IMR-90 (cell line): Measurements from ENCODE around the gene HOXA7.

Experiments
- CEBPB ChIP-seq: IDR thresholded peaks from 2 replicates; pipeline ENCODE4 v1.6.1; 2012; ENCODE audit warnings: low read depth, low read length, improper control_type of control experiment
- CTCF ChIP-seq: conservative IDR thresholded peaks from 2 replicates; pipeline ENCODE4 v1.5.1; 2012; ENCODE audit warnings: mild to moderate bottlenecking, low read depth, low read length, improper control_type of control experiment
- FOS ChIP-seq: fragments of 150-350 bp; IDR thresholded peaks from 2 replicates; pipeline ENCODE4 v1.6.1; 2016; ENCODE audit warnings: low read depth, low read length
- MAFK ChIP-seq: IDR thresholded peaks from 2 replicates; pipeline ENCODE4 v1.6.1; 2012; ENCODE audit warnings: low read depth, low read length, improper control_type of control experiment
- POLR2A ChIP-seq: IDR thresholded peaks from 2 replicates; pipeline ENCODE4 v1.6.1; 2012; ENCODE audit warnings: mild to moderate bottlenecking, low read depth, low read length
- RAD21 ChIP-seq: IDR thresholded peaks from 2 replicates; pipeline ENCODE4 v1.6.1; 2012; ENCODE audit warnings: low read length, improper control_type of control experiment
- RCOR1 ChIP-seq: IDR thresholded peaks from 2 replicates; pipeline ENCODE4 v1.6.1; 2012; ENCODE audit warnings: mild to moderate bottlenecking, low read length, improper control_type of control experiment; ENCODE audit not compliant: insufficient replicate concordance
- RFX5 ChIP-seq: IDR thresholded peaks from 2 replicates; pipeline ENCODE4 v1.8.0; 2012; ENCODE audit warnings: low read depth, mild to moderate bottlenecking, low read length, moderate library complexity
- SMC3 ChIP-seq: fragments of 150-350 bp; IDR thresholded peaks from 2 replicates; pipeline ENCODE4 v1.6.1; 2016; ENCODE audit warnings: low read depth, mild to moderate bottlenecking, antibody characterized with exemption, low read length, moderate library complexity
- USF2 ChIP-seq: fragments of 150-350 bp; IDR thresholded peaks from 2 replicates; pipeline ENCODE4 v1.6.1; 2017; ENCODE audit warnings: mild to moderate bottlenecking, antibody characterized with exemption, low read length, low read depth

DNA sequence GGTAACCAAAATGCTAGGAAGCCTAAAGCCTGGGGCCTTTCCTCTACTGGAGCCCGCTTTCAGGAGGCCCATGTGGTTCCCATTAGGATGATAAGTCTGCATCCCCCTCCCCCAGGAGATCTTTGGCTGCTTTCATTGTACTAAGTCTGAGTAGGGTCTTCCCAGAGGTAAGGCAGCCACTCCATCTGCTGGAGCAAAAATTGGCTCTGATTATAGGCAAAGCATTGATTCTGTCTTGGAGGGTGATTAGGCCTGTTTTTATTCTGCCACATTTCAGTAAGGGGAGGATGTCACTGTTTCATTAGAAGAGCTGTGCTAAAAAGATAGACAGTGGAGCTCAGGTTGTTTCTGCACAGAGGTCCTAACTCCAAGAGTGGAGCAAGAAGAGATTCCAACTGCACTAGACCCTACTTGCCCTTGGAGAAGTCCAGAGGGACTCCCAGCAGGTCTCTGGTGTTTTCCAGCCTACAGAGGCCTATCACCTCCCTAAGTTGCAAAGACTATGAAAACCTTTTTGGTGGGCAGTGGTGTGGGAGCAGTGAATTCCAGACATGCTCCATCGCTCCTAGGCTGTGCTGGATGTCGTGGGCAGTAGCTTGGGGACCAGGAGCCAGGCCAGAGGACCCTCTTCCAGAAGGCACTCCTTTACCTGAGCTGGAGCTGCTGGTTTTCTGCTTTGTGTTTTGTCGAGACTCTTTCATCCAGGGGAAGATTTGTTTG is 46.8 kb downstream of the HOXA7 start:
- no peak for TF ChIP-seq RFX5
- no peak for TF ChIP-seq RCOR1
- no peak for TF ChIP-seq USF2
- TF ChIP-seq CTCF = no peak
- TF ChIP-seq MAFK = no peak
- TF ChIP-seq POLR2A = no peak
- no peak for TF ChIP-seq CEBPB
- TF ChIP-seq FOS = no peak
- TF ChIP-seq SMC3 = no peak
- no peak for TF ChIP-seq RAD21
